ENCODE data around the gene KNOP1.

DNA sequence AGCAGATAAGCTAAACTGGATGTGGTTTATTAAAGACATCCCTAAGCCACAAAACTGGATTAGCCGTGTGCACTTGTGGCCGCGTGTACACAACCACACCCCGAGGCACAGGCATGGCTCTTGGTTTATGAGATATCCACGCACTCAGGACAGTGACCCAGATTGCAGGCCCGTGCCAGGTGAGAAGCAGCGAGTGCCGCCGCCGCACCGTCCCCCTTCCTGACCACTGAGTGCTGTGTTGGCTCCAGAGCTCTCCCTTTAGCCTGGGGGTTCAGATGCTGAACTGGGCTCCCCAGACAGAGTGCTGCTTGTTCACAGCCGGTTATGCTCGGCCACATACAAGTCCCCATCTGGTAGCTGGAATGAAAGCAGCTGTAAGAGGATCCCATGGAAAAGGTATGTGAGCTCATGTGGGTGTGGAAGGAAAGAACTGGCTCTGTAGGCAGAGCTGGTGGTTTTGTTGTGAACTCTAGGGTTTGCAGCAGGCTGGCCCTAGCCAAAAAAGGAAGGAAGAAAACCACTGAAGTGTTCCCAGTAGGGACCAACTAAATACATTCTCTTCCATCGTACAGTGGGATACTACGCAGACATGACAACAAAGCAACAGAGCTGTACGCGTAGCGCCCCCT, 29.5 kb downstream of the KNOP1 start:
- TF ChIP-seq POLR2A (IDR thresholded peaks at IDR 0.05; ENCODE audit: low read depth, low read length) (no peak), JUN (IDR thresholded peaks at IDR 0.05; ENCODE audit: borderline replicate concordance, insufficient read depth, insufficient read length, low read depth) (no peak)

All from endothelial cell of umbilical vein (primary cell).